Stimulated activated CD8-positive, alpha-beta memory T cell treated with anti-CD3 and anti-CD28 coated beads, Interleukin-12 subunit alpha, Interleukin-12 subunit beta, amount 100 ng/mL, for 1 hour (primary cell): ENCODE measurements around the gene CPOX.
"Not testable (repeated sequence)": the region's sequence is repeated elsewhere in the genome, so short reads cannot be mapped to it uniquely, and the experiment has no call there.

Experiments used
- DNase-seq: peaks from one replicate; pipeline ENCODE4 v3.0.0-alpha.2; 2020; ENCODE audit warnings: low read depth

The CPOX gene

GRCh38 chr3:98593046-98593936 is at the start of gene CPOX:
Gene CPOX, minus strand, starts transcription at chr3:98593611. Its CDS starts 107 bp downstream, at chr3:98593504.
- peak; percentile 68 for DNase-seq

- not testable (repeated sequence) for DNase-seq
Measured at GRCh38 chr3:98642769-98643168, 49.4 kb upstream of the CPOX start.

- not testable (repeated sequence) for DNase-seq
Measured at GRCh38 chr3:98641756-98642155, 48.3 kb upstream of the CPOX start.

DNA sequence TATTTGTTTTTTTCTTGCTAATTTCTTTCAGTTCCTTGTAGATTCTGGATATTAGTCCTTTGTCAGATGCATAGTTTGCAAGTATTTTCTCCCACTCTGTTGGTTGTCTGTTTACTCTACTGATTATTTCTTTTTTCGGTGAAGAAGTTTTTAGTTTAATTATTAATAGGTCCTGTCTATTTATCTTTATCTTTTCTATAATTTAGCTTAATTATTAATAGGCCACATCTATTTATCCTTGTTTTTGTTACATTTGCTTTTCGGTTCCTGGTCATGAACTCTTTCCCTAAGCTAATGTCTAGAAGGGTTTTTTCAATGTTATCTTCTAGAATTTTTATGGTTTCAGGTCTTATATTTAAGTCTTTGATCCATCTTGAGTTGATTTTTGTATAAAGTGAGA is 45.1 kb upstream of the CPOX start:
- not testable (repeated sequence) for DNase-seq

GRCh38 chr3:98630416-98630815 is 37.0 kb upstream of the CPOX start:
- no peak for DNase-seq

DNA sequence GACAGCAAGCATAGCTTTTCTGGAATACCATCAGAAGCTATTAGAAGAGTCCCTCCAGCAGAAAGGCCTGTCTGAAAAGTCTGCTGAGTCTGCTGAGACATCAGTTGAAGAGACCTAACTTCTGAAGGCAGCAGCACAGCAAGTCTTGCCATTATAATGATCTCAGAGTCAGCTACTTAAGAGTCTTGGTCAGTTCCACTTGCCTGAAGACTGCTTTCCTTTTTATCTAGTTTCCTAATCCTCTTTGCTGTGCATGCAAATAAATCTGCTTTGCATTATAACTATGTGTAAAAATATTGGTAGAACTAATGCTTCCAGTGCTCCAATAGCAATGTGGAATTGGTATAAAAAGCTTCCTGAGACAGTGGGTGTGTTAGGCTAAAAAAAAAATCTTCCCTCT is 34.9 kb upstream of the CPOX start:
- DNase-seq: no peak

DNA sequence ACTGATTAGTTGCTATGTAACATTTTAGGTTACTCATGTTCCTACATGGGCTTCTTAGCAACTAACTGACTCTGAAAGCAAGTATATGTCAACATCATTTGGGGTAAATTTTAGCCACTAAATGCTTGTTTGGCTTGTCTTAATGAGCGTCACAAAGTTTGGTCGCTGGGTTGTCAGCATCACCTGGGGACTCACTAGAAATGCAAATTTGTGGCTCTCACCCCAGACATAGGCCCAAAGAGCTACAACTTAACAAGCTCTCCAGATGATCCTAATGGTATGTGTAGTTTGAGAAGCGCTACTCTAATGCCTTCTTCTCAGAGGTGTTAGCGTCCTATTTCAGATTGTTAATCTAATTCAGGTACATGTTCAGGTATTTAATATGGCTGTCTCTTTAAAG is 32.7 kb upstream of the CPOX start:
- DNase-seq: no peak

DNA sequence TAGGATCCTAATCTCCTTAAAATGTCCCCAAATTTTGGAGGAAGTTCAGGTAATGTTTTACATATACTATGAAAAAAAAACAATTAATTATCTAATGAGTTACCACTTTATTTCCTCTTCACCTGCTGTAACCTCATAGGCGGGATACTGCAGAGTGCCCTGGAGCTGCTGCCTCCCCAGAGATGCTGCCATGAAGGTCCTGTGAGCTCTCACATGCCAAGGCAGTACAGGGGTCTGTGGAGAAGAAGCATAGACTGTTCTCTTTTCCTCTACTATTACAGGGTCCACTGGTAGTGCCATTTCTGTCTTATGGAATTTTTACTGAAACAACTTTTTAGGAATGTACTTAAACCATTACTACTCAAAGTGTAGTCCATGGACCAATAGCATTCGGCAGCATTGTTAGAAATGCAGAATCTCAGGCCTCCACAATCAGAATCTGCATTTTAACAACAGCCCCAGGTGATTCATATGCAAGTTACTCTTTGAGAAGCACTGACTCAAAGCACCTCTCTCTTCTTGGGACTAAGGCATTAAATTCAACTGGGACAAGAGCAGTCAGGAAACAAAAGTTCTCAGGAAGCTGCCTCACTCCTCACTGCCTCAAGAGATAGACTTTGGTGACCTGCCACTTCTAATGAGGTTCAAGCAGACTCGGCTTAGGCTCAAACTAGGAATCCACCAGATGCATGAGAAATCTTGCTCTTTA is 30.3 kb upstream of the CPOX start:
- no peak for DNase-seq

GRCh38 chr3:98617841-98618240 is 24.4 kb upstream of the CPOX start:
- no peak for DNase-seq

DNA sequence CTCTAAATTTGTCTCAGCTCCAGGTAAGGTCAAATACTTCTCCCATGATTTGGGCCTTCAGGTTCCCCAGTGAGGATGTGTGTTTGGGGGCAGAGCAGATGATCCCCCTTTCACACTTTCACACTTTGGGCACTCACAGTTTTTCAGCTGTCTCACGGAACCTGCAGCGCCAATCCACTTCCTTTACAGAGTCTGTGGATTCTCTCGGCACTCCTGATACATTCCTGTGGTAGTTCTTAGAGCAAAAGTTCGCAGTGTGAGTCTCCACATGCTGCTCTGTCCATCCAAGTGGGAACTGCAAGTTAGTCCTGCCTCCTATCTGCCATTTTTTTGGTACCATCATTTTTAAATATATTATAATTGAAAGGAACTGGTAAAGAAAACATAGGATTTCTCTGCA is 20.2 kb upstream of the CPOX start:
- DNase-seq: no peak

GRCh38 chr3:98612996-98613517 is 19.6 kb upstream of the CPOX start:
- DNase-seq: no peak

GRCh38 chr3:98612587-98612986 is 19.2 kb upstream of the CPOX start:
- DNase-seq: no peak

DNA sequence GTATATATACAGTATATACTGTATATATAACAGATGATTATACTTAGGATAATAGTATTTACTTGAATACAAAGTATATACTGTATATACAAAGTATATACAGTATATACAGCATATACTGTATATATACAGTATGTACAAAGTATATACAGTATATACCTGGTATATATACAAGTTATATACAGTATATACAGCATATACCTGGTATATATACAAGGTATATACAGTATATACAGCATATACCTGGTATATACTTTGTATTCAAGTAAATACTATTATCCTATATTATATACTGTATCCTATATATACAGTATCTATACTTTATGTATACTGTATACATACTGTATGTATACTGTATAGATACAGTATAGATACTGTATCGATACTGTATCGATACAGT is 14.6 kb upstream of the CPOX start:
- DNase-seq: no peak

- no peak for DNase-seq
Measured at GRCh38 chr3:98603580-98603979, 10.2 kb upstream of the CPOX start.

DNA sequence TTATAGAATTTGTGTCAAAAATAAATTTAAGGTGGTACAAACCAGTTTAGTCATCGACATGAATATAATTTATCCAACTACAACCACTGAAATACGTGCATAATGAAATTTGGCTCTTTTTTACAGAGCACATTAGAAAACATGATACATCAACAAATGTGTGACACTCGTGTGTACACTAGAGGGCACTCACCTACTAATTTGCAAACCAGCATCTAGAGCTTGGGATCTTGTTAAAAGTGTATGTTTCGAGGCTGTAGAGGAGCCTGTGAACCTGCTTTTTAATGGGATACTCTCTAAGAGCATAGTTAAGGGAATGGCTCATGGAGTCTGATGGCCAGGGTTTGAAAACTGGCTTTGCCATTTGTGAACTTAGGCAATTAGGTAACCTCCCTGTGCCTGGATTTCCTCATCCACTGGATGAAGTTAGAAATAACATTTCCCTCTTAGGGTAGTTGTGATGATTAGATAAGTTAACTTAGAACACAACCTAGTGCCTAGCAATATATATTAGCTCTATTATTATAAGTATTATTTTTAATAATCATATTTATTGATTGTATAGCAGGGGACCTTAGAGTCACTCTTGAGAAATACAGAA is 8.8 kb upstream of the CPOX start:
- DNase-seq: no peak

DNA sequence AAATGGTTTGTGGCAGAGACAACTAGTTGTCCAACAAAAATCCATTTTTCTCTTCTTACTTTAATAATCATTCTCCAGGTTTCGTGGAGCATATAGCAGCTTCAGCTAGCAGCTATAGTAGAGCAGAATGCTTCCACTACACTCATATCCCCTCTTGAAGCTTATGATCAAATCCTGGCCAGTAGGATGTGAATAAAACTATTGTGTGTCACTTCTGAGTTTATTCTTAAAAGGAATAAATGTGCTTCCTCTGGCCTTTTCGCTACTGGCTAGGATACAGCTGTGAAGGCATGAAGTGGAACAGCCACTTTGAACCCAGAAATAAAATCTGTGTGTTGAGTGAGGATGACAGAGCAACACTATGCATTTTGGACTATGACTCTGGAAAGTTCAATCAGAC is 7.8 kb upstream of the CPOX start:
- no peak for DNase-seq

DNA sequence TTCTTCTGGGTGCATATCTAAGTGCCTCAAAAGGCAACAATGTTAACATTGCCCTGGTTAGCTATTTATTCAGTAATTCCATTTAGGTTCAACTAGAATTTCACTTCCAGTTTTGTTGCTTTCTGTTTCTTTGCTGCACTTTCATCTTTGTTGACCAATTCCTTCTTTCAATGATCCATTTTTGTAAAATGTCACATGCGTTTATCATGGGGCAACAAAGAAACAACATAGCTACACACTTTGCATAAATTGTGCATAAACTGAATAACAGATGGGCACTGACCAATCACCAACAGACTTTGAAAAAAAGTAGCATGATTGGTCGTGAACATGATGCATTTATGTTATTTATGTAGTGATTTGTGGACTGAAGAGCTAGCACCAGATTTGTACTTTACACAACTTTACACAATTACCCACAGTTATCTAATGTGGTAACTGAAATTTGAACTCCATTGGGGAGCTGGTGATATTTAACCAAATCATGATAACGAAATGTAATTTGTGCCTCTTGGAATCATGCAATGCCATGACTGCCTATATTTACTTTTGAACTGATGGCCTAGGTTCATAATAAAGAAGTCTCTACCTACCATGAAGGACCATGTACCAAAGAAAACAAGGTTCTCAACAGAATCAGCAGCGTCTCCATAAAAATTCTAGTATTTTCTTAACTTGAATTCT is 7.1 kb upstream of the CPOX start:
- DNase-seq: no peak

DNA sequence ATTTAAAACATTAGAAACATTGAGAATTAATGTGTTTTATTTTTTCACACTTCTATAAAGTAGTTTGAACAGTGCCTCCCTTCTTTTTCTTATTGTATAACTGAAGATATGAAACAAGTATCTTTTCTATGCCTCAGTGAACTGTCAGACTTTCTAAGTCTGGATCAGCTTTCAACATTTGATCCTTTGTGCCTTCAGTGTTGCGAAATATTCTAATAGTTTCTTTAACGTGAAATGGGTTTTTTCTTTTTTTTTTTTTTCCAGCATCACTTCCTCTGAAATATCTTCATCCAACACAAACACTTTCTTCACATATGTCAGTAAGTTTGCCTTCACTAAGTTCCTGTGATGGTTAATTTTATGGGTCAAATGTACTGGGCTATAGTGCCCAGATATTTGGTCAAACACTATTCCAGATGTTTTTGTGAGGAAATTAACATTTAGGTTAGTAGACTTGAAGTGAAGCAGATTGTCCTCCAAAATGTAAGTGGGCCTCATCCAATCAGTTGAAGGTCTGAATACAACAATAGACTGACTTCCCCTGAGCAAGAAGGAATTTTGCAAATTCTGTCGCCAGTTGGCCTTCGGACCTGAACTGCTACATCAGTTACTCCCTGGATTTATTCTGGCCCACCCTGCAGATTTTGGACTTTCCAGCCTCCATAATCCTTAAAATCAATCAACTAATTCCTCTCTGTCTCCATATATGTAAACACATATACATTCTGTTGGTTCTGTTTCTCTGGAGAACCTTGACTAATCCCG is 6.4 kb upstream of the CPOX start:
- no peak for DNase-seq

DNA sequence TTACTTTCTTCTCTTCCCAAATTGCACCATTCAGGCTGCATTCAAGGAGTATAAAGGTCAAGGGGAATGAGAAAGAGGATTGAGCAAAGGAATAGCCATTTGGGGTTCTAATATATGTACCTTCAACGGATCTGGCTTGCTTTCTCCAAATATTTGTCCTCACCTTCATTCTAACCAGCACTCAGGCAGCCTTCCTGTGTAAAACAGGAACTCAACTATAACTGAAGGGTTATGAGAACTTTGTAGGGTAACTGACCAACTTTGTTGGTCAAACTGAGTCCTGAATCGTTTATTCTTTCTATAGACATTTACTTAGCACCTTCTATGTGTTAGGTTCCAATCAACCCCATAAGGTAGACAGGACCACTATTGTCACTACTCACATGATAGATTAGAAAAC is 5.1 kb upstream of the CPOX start:
- DNase-seq: no peak

DNA sequence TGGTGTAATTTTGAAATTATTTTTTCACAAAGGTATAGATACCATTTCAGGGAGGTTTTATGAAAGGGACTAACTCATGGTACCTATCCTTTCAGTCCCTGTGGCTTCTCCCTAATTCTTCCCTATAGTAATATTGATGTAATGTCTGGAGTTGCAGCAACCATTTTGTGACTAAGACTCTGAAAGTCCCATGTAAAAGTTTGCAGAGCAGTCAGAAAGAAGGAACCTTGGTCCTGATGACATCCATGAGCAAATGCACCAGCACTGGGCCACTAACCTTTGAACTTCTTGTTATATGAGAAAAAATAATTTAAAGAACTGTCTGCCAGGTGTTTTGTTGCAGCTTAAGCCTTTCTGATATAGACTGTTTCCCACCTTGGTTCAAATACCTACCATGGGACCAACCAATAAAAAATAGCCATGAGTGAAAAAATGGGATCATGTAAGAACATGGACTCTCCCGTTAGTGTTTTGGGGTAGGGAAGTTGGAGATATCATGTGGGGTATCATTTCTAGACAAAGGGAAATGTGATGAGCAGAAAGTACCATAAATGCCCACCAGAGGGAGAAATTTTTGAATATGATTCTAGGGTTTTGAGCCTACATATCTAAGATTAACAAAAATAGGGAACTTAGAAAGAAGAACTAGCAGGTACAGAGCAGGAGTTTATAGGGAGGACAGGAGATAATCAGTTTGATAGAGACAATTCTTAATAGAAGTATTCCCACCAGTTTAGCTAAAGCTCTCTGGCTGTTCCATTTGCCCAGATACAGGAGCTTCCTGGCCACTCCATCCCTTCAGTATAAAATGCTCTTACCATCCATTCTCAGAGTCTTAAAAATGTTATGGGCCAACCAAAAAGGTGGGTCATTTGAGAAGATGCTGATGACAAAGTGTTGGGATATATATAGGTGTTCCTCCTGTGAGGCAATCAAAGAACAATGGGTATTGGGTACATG is 3.4 kb upstream of the CPOX start:
- DNase-seq: no peak
